HepG2 (cell line): Measurements from ENCODE around the gene GRB7. TPM values are rescaled to one million over a fixed set of nuclear protein-coding genes. Genes with fewer than 3 reads are reported as not detected.

Source experiments
- CREB1 ChIP-seq, 2 experiments: fragments of 450-650 bp in 1 of 2; IDR thresholded peaks; 2 replicates each; pipeline ENCODE4 v1.6.1; 2016 to 2017; ENCODE audit warnings: control low read depth in 1 of 2, mild to moderate bottlenecking in 1 of 2, missing compliant biosample characterization in 1 of 2, missing genetic modification characterization in 1 of 2
- DNMT3B ChIP-seq: conservative IDR thresholded peaks from 2 replicates; pipeline ENCODE4 v1.6.1; 2016; ENCODE audit warnings: missing biosample characterization, control low read depth
- KLF12 ChIP-seq: sonication (generic); formaldehyde crosslinking; IDR thresholded peaks from 2 replicates; pipeline ENCODE4 v1.4.0; 2020; ENCODE audit warnings: missing genetic modification reagents, borderline replicate concordance
- MIER2 ChIP-seq: IDR thresholded peaks from 2 replicates; pipeline ENCODE4 v1.6.1; 2016; ENCODE audit warnings: missing biosample characterization, missing genetic modification reagents
- NFIC ChIP-seq: IDR thresholded peaks from 2 replicates; pipeline ENCODE4 v1.6.1; 2012; ENCODE audit warnings: mild to moderate bottlenecking, low read length, inconsistent platforms
- NFRKB ChIP-seq: fragments of 450-650 bp; IDR thresholded peaks from 2 replicates; pipeline ENCODE4 v1.6.1; 2017
- REPIN1 ChIP-seq: sonication (generic); formaldehyde crosslinking; IDR thresholded peaks from 2 replicates; pipeline ENCODE4 v1.8.0; 2022; ENCODE audit warnings: missing genetic modification reagents, low read depth, mild to moderate bottlenecking, borderline replicate concordance
- SALL2 ChIP-seq: sonication (generic); formaldehyde crosslinking; IDR thresholded peaks from 2 replicates; pipeline ENCODE4 v1.8.1; 2023; ENCODE audit warnings: mild to moderate bottlenecking, missing genetic modification reagents, inconsistent platforms
- SIN3B ChIP-seq: fragments of 150-350 bp; IDR thresholded peaks from 2 replicates; pipeline ENCODE4 v1.6.1; 2014; ENCODE audit warnings: low read length
- SP4 ChIP-seq: sonication (generic); formaldehyde crosslinking; IDR thresholded peaks from 2 replicates; pipeline ENCODE4 v1.8.1; 2023; ENCODE audit warnings: mild to moderate bottlenecking, missing genetic modification reagents
- SSRP1 ChIP-seq: IDR thresholded peaks from 2 replicates; pipeline ENCODE4 v1.6.1; 2016; ENCODE audit warnings: control low read depth
- TBX2 ChIP-seq: sonication (generic); formaldehyde crosslinking; IDR thresholded peaks from 2 replicates; pipeline ENCODE4 v1.5.0; 2020; ENCODE audit warnings: missing genetic modification reagents, mild to moderate bottlenecking, borderline replicate concordance
- YEATS2 ChIP-seq: sonication (generic); formaldehyde crosslinking; IDR thresholded peaks from 2 replicates; pipeline ENCODE4 v1.4.0; 2020; ENCODE audit warnings: missing genetic modification reagents, borderline replicate concordance
- YY1 ChIP-seq: IDR thresholded peaks from 2 replicates; pipeline ENCODE4 v1.6.1; 2011; ENCODE audit warnings: low read length, low read depth, moderate library complexity, mild to moderate bottlenecking; ENCODE audit not compliant: insufficient read depth, insufficient replicate concordance
- ZNF17 ChIP-seq: sonication (generic); formaldehyde crosslinking; IDR thresholded peaks from 2 replicates; pipeline ENCODE4 v1.5.0; 2020; ENCODE audit warnings: mild to moderate bottlenecking, missing genetic modification reagents
- ZNF607 ChIP-seq: sonication (generic); formaldehyde crosslinking; IDR thresholded peaks from 2 replicates; pipeline ENCODE4 v1.5.1; 2020; ENCODE audit warnings: missing genetic modification reagents, mild to moderate bottlenecking, borderline replicate concordance
- ZNF790 ChIP-seq: sonication (generic); formaldehyde crosslinking; IDR thresholded peaks from 2 replicates; pipeline ENCODE4 v1.8.0; 2022; ENCODE audit warnings: missing genetic modification reagents, mild to moderate bottlenecking, borderline replicate concordance
- polyA plus RNA-seq, 8 experiments: library from polyadenylated mRNA; depleted of rRNA in 3 of 8; stranded (reverse) in 7 of 8; unstranded in 1 of 8; fragments of >200 nt; fragmentation: Illumina TruSeq in 4 of 8; extraction: Trizol in 4 of 8; gene quantifications; 2 replicates each; pipeline versions ENCODE4 v1.2.1 to v1.2.3, GENCODE V29; 2011 to 2016; ENCODE audit warnings: low read depth in 4 of 8, missing spikeins in 1 of 8, mixed read lengths in 1 of 8; ENCODE audit not compliant: insufficient read depth in 1 of 8
- total RNA-seq, 5 experiments: library from RNA; depleted of rRNA; stranded (reverse); fragments of >200 nt; fragmentation: Illumina TruSeq; extraction: Trizol; gene quantifications; 2 replicates each; pipeline ENCODE4 v1.2.3, GENCODE V29; 2016; ENCODE audit warnings: low read depth in 1 of 5
- TF ChIP-seq, protein P1 (sequence below): sonication (generic); formaldehyde crosslinking; IDR thresholded peaks from 2 replicates; pipeline ENCODE4 v1.5.1; 2020; ENCODE audit warnings: mild to moderate bottlenecking, missing genetic modification reagents, moderate library complexity
- TF ChIP-seq, protein P2 (sequence below): sonication (generic); formaldehyde crosslinking; IDR thresholded peaks from 2 replicates; pipeline ENCODE4 v1.8.0; 2022; ENCODE audit warnings: mild to moderate bottlenecking, missing genetic modification reagents, borderline replicate concordance
- TF ChIP-seq, protein P3 (sequence below): sonication (generic); formaldehyde crosslinking; IDR thresholded peaks from 2 replicates; pipeline ENCODE4 v1.4.0; 2020; ENCODE audit warnings: low read depth, mild to moderate bottlenecking, missing genetic modification reagents
- TF ChIP-seq, protein P4 (sequence below): sonication (generic); formaldehyde crosslinking; conservative IDR thresholded peaks from 2 replicates; pipeline ENCODE4 v1.8.1; 2023; ENCODE audit warnings: missing genetic modification reagents
- TF ChIP-seq, protein P5 (sequence below): IDR thresholded peaks from 2 replicates; pipeline ENCODE4 v1.6.1; 2016; ENCODE audit warnings: low read depth, borderline replicate concordance
- TF ChIP-seq, protein P6 (sequence below): sonication (generic); formaldehyde crosslinking; IDR thresholded peaks from 2 replicates; pipeline ENCODE4 v1.4.0; 2020; ENCODE audit warnings: missing genetic modification reagents

Gene GRB7
- total and polyA plus RNA-seq, 2 of the 13 experiments (the other 11 are each of a cell fraction or from before 2014, with no cell fraction given): 60.2 to 77.7 TPM

DNA sequence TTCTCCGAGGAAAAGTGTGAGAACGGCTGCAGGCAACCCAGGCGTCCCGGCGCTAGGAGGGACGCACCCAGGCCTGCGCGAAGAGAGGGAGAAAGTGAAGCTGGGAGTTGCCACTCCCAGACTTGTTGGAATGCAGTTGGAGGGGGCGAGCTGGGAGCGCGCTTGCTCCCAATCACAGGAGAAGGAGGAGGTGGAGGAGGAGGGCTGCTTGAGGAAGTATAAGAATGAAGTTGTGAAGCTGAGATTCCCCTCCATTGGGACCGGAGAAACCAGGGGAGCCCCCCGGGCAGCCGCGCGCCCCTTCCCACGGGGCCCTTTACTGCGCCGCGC lies 38.0 kb upstream of the GRB7 start, which contains the start of gene ERBB2 (continued):
- TF ChIP-seq CREB1 (IDR thresholded peaks at IDR 0.05): no peak
- no peak for TF ChIP-seq CREB1 (CRISPR knock-in tag; IDR thresholded peaks at IDR 0.05)
- no peak for TF ChIP-seq REPIN1
- TF ChIP-seq, protein P1, sequence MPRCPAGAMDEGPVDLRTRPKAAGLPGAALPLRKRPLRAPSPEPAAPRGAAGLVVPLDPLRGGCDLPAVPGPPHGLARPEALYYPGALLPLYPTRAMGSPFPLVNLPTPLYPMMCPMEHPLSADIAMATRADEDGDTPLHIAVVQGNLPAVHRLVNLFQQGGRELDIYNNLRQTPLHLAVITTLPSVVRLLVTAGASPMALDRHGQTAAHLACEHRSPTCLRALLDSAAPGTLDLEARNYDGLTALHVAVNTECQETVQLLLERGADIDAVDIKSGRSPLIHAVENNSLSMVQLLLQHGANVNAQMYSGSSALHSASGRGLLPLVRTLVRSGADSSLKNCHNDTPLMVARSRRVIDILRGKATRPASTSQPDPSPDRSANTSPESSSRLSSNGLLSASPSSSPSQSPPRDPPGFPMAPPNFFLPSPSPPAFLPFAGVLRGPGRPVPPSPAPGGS (CRISPR knock-in tag): no peak
- TF ChIP-seq, protein P2, sequence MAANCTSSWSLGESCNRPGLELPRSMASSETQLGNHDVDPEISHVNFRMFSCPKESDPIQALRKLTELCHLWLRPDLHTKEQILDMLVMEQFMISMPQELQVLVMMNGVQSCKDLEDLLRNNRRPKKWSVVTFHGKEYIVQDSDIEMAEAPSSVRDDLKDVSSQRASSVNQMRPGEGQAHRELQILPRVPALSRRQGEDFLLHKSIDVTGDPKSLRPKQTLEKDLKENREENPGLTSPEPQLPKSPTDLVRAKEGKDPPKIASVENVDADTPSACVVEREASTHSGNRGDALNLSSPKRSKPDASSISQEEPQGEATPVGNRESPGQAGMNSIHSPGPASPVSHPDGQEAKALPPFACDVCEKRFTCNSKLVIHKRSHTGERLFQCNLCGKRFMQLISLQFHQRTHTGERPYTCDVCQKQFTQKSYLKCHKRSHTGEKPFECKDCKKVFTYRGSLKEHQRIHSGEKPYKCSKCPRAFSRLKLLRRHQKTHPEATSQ (CRISPR knock-in tag): no peak
- peak; percentile 11; the same call in 1 of the 2 replicates for TF ChIP-seq MIER2 (CRISPR knock-in tag)
- TF ChIP-seq ZNF607 (CRISPR knock-in tag): no peak
- no peak for TF ChIP-seq KLF12 (CRISPR knock-in tag)
- TF ChIP-seq SIN3B: no peak
- TF ChIP-seq SALL2: no peak
- TF ChIP-seq YY1: no peak
- TF ChIP-seq SP4 (CRISPR knock-in tag): no peak
- TF ChIP-seq, protein P3, sequence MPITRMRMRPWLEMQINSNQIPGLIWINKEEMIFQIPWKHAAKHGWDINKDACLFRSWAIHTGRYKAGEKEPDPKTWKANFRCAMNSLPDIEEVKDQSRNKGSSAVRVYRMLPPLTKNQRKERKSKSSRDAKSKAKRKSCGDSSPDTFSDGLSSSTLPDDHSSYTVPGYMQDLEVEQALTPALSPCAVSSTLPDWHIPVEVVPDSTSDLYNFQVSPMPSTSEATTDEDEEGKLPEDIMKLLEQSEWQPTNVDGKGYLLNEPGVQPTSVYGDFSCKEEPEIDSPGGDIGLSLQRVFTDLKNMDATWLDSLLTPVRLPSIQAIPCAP (CRISPR knock-in tag): no peak
- no peak for TF ChIP-seq NFIC
- no peak for TF ChIP-seq SSRP1 (CRISPR knock-in tag)
- TF ChIP-seq, protein P4, sequence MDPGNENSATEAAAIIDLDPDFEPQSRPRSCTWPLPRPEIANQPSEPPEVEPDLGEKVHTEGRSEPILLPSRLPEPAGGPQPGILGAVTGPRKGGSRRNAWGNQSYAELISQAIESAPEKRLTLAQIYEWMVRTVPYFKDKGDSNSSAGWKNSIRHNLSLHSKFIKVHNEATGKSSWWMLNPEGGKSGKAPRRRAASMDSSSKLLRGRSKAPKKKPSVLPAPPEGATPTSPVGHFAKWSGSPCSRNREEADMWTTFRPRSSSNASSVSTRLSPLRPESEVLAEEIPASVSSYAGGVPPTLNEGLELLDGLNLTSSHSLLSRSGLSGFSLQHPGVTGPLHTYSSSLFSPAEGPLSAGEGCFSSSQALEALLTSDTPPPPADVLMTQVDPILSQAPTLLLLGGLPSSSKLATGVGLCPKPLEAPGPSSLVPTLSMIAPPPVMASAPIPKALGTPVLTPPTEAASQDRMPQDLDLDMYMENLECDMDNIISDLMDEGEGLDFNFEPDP (CRISPR knock-in tag): no peak
- TF ChIP-seq ZNF790: no peak; the same call in 1 of the 2 replicates
- TF ChIP-seq, protein P5, sequence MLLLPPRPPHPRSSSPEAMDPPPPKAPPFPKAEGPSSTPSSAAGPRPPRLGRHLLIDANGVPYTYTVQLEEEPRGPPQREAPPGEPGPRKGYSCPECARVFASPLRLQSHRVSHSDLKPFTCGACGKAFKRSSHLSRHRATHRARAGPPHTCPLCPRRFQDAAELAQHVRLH (CRISPR knock-in tag): no peak
- no peak for TF ChIP-seq ZNF17
- TF ChIP-seq NFRKB: no peak
- TF ChIP-seq YEATS2 (CRISPR knock-in tag): peak; percentile 66; the same call in 1 of the 2 replicates
- TF ChIP-seq TBX2 (CRISPR knock-in tag): peak; percentile 64; the same call in 1 of the 2 replicates
- TF ChIP-seq DNMT3B (CRISPR knock-in tag): no peak
- TF ChIP-seq, protein P6, sequence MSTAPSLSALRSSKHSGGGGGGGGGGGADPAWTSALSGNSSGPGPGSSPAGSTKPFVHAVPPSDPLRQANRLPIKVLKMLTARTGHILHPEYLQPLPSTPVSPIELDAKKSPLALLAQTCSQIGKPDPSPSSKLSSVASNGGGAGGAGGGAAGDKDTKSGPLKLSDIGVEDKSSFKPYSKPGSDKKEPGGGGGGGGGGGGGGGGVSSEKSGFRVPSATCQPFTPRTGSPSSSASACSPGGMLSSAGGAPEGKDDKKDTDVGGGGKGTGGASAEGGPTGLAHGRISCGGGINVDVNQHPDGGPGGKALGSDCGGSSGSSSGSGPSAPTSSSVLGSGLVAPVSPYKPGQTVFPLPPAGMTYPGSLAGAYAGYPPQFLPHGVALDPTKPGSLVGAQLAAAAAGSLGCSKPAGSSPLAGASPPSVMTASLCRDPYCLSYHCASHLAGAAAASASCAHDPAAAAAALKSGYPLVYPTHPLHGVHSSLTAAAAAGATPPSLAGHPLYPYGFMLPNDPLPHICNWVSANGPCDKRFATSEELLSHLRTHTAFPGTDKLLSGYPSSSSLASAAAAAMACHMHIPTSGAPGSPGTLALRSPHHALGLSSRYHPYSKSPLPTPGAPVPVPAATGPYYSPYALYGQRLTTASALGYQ (CRISPR knock-in tag): no peak
